ENCODE data around the gene FTSJ1.

- TF ChIP-seq, protein P1, sequence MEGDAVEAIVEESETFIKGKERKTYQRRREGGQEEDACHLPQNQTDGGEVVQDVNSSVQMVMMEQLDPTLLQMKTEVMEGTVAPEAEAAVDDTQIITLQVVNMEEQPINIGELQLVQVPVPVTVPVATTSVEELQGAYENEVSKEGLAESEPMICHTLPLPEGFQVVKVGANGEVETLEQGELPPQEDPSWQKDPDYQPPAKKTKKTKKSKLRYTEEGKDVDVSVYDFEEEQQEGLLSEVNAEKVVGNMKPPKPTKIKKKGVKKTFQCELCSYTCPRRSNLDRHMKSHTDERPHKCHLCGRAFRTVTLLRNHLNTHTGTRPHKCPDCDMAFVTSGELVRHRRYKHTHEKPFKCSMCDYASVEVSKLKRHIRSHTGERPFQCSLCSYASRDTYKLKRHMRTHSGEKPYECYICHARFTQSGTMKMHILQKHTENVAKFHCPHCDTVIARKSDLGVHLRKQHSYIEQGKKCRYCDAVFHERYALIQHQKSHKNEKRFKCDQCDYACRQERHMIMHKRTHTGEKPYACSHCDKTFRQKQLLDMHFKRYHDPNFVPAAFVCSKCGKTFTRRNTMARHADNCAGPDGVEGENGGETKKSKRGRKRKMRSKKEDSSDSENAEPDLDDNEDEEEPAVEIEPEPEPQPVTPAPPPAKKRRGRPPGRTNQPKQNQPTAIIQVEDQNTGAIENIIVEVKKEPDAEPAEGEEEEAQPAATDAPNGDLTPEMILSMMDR (IDR thresholded peaks at IDR 0.05; ENCODE audit: control extremely low read depth in 1 of 3, insufficient read depth in 1 of 3, low read depth in 1 of 3, low read length in 3 of 3) = no peak
- TF ChIP-seq RAD21 (IDR thresholded peaks at IDR 0.05 in 1 of 2, conservative IDR thresholded peaks at IDR 0.05 in 1 of 2; ENCODE audit: low read depth in 2 of 2, low read length in 2 of 2) (no peak), POLR2A (IDR thresholded peaks at IDR 0.05; ENCODE audit: control extremely low read depth in 1 of 2, low read depth in 2 of 2, low read length in 2 of 2) (no peak), CEBPB (IDR thresholded peaks at IDR 0.05; ENCODE audit: low read depth, low read length) (no peak)
Observed at GRCh38 chrX:48512371-48512935, 36.5 kb downstream of the FTSJ1 start.

Measured in H1 (cell line).